Measurements from ENCODE around the gene NKX2-1.
"Not testable (repeated sequence)": the region's sequence is repeated elsewhere in the genome, so short reads cannot be mapped to it uniquely, and the experiment has no call there.

Gene NKX2-1

GRCh38 chr14:36478782-36479181, 41.2 kb downstream of the NKX2-1 start:
- Histone ChIP-seq H3K27me3 (ENCODE audit: control insufficient read depth in 1 of 2, insufficient read depth in 1 of 2, low read length in 2 of 2) (peaks cover 6 to 9% of the 10 kb centered on the region in 2 experiments), H3K79me1 (replicated peaks; ENCODE audit: low read length, poor library complexity, severe bottlenecking) (no peaks in the 10 kb centered on the region), H4K8ac (ENCODE audit: low read length) (no peak overlapping the region), H3K4me3 (ENCODE audit: insufficient read depth in 1 of 2, low read depth in 1 of 2, low read length in 2 of 2) (no peak overlapping the region), H3K4me1 (ENCODE audit: control insufficient read depth, insufficient read depth, low read depth, low read length) (no peaks in the 10 kb centered on the region), H3K9ac (ENCODE audit: low read length) (no peak overlapping the region), H2BK15ac (ENCODE audit: low read depth, poor library complexity, severe bottlenecking) (no peak overlapping the region), H3K18ac (ENCODE audit: low read depth in 1 of 2, low read length in 2 of 2) (no peak overlapping the region), H3K14ac (ENCODE audit: low read length in 2 of 2) (no peak overlapping the region), H3K4ac (ENCODE audit: low read depth in 1 of 2, low read length in 2 of 2) (no peak overlapping the region), H2BK120ac (ENCODE audit: low read depth, low read length) (no peak overlapping the region), H3K23ac (ENCODE audit: low read length in 2 of 2) (no peak overlapping the region), H3K36me3 (ENCODE audit: control insufficient read depth in 1 of 2, insufficient read depth in 2 of 2, low read depth in 1 of 2, low read length in 2 of 2) (no peaks in the 10 kb centered on the region), H2AK5ac (ENCODE audit: low read length, severe bottlenecking) (no peak overlapping the region), H3K4me2 (ENCODE audit: low read length, poor library complexity, severe bottlenecking) (no peak overlapping the region), H2BK5ac (ENCODE audit: low read depth, low read length, poor library complexity, severe bottlenecking) (no peak overlapping the region), H3K27ac (ENCODE audit: low read length, poor library complexity, severe bottlenecking) (no peak overlapping the region), H2AFZ (ENCODE audit: low read depth, low read length) (no peak overlapping the region), H2BK12ac (ENCODE audit: low read length in 2 of 2) (no peak overlapping the region), H3K9me3 (ENCODE audit: control insufficient read depth, low read length) (no peaks in the 10 kb centered on the region), H4K91ac (ENCODE audit: low read length) (no peak overlapping the region)
- DNase-seq = no peak
- WGBS = 0% methylated on average over 1 of the region's 1 CpG

GRCh38 chr14:36477266-36477665, 42.8 kb downstream of the NKX2-1 start:
- H2AK5ac ChIP-seq (ENCODE audit: low read length, severe bottlenecking) = no peak overlapping the region
- no peak overlapping the region for H3K18ac ChIP-seq (ENCODE audit: low read depth in 1 of 2, low read length in 2 of 2)
- DNase-seq = no peak
- H3K14ac ChIP-seq (ENCODE audit: low read length in 2 of 2) = no peak overlapping the region
- H3K23ac ChIP-seq (ENCODE audit: low read length in 2 of 2) = no peak overlapping the region
- H3K9me3 ChIP-seq (ENCODE audit: control insufficient read depth, low read length) = no peaks in the 10 kb centered on the region
- H4K91ac ChIP-seq (ENCODE audit: low read length) = no peak overlapping the region
- no peak overlapping the region for H3K9ac ChIP-seq (ENCODE audit: low read length)
- H3K4me3 ChIP-seq (ENCODE audit: insufficient read depth in 1 of 2, low read depth in 1 of 2, low read length in 2 of 2) = no peak overlapping the region
- no peak overlapping the region for H2BK12ac ChIP-seq (ENCODE audit: low read length in 2 of 2)
- no peak overlapping the region for H3K27ac ChIP-seq (ENCODE audit: low read length, poor library complexity, severe bottlenecking)
- peaks cover 6 to 7% of the 10 kb centered on the region in 2 experiments for H3K27me3 ChIP-seq (ENCODE audit: control insufficient read depth in 1 of 2, insufficient read depth in 1 of 2, low read length in 2 of 2)
- H4K8ac ChIP-seq (ENCODE audit: low read length) = no peak overlapping the region
- no peak overlapping the region for H2BK5ac ChIP-seq (ENCODE audit: low read depth, low read length, poor library complexity, severe bottlenecking)
- no peaks in the 10 kb centered on the region for H3K36me3 ChIP-seq (ENCODE audit: control insufficient read depth in 1 of 2, insufficient read depth in 2 of 2, low read depth in 1 of 2, low read length in 2 of 2)
- WGBS = 53% methylated on average over 6 of the region's 6 CpGs
- H3K4me2 ChIP-seq (ENCODE audit: low read length, poor library complexity, severe bottlenecking) = no peak overlapping the region
- no peaks in the 10 kb centered on the region for H3K79me1 ChIP-seq (replicated peaks; ENCODE audit: low read length, poor library complexity, severe bottlenecking)
- H2BK120ac ChIP-seq (ENCODE audit: low read depth, low read length) = no peak overlapping the region
- H3K4ac ChIP-seq (ENCODE audit: low read depth in 1 of 2, low read length in 2 of 2) = no peak overlapping the region
- no peak overlapping the region for H2AFZ ChIP-seq (ENCODE audit: low read depth, low read length)
- no peak overlapping the region for H2BK15ac ChIP-seq (ENCODE audit: low read depth, poor library complexity, severe bottlenecking)
- no peaks in the 10 kb centered on the region for H3K4me1 ChIP-seq (ENCODE audit: control insufficient read depth, insufficient read depth, low read depth, low read length)

- H3K36me3 ChIP-seq (ENCODE audit: control insufficient read depth in 1 of 2, insufficient read depth in 2 of 2, low read depth in 1 of 2, low read length in 2 of 2); H2BK12ac ChIP-seq (ENCODE audit: low read length in 2 of 2); H3K4me1 ChIP-seq (ENCODE audit: control insufficient read depth, insufficient read depth, low read depth, low read length); H3K9ac ChIP-seq (ENCODE audit: low read length); H3K4me3 ChIP-seq (ENCODE audit: insufficient read depth in 1 of 2, low read depth in 1 of 2, low read length in 2 of 2); H4K91ac ChIP-seq (ENCODE audit: low read length); H3K23ac ChIP-seq (ENCODE audit: low read length in 2 of 2); H4K8ac ChIP-seq (ENCODE audit: low read length); H2BK15ac ChIP-seq (ENCODE audit: low read depth, poor library complexity, severe bottlenecking); H3K4me2 ChIP-seq (ENCODE audit: low read length, poor library complexity, severe bottlenecking); DNase-seq; H3K27me3 ChIP-seq (ENCODE audit: control insufficient read depth in 1 of 2, insufficient read depth in 1 of 2, low read length in 2 of 2); H2BK5ac ChIP-seq (ENCODE audit: low read depth, low read length, poor library complexity, severe bottlenecking); H2BK120ac ChIP-seq (ENCODE audit: low read depth, low read length); H3K14ac ChIP-seq (ENCODE audit: low read length in 2 of 2); H3K9me3 ChIP-seq (ENCODE audit: control insufficient read depth, low read length); H3K79me1 ChIP-seq (replicated peaks; ENCODE audit: low read length, poor library complexity, severe bottlenecking); H3K18ac ChIP-seq (ENCODE audit: low read depth in 1 of 2, low read length in 2 of 2); H2AK5ac ChIP-seq (ENCODE audit: low read length, severe bottlenecking); H2AFZ ChIP-seq (ENCODE audit: low read depth, low read length); H3K4ac ChIP-seq (ENCODE audit: low read depth in 1 of 2, low read length in 2 of 2); H3K27ac ChIP-seq (ENCODE audit: low read length, poor library complexity, severe bottlenecking): not testable (repeated sequence)
- no CpG with 5 or more reads among the region's 7 CpGs for WGBS
Measured at GRCh38 chr14:36476061-36476460, 44.0 kb downstream of the NKX2-1 start.

GRCh38 chr14:36474593-36474992, 45.4 kb downstream of the NKX2-1 start:
- Histone ChIP-seq H3K4ac (ENCODE audit: low read depth in 1 of 2, low read length in 2 of 2) (no peak overlapping the region), H2BK5ac (ENCODE audit: low read depth, low read length, poor library complexity, severe bottlenecking) (no peak overlapping the region), H2BK12ac (ENCODE audit: low read length in 2 of 2) (no peak overlapping the region), H4K8ac (ENCODE audit: low read length) (no peak overlapping the region), H3K4me2 (ENCODE audit: low read length, poor library complexity, severe bottlenecking) (no peak overlapping the region), H3K79me1 (replicated peaks; ENCODE audit: low read length, poor library complexity, severe bottlenecking) (no peaks in the 10 kb centered on the region), H3K18ac (ENCODE audit: low read depth in 1 of 2, low read length in 2 of 2) (no peak overlapping the region), H3K9ac (ENCODE audit: low read length) (no peak overlapping the region), H3K9me3 (ENCODE audit: control insufficient read depth, low read length) (no peaks in the 10 kb centered on the region), H3K27me3 (ENCODE audit: control insufficient read depth in 1 of 2, insufficient read depth in 1 of 2, low read length in 2 of 2) (peaks cover 0 to 3% of the 10 kb centered on the region in 2 experiments), H2AK5ac (ENCODE audit: low read length, severe bottlenecking) (no peak overlapping the region), H2AFZ (ENCODE audit: low read depth, low read length) (no peak overlapping the region), H3K4me3 (ENCODE audit: insufficient read depth in 1 of 2, low read depth in 1 of 2, low read length in 2 of 2) (no peak overlapping the region), H3K14ac (ENCODE audit: low read length in 2 of 2) (no peak overlapping the region), H2BK120ac (ENCODE audit: low read depth, low read length) (no peak overlapping the region), H3K27ac (ENCODE audit: low read length, poor library complexity, severe bottlenecking) (no peak overlapping the region), H4K91ac (ENCODE audit: low read length) (no peak overlapping the region), H3K4me1 (ENCODE audit: control insufficient read depth, insufficient read depth, low read depth, low read length) (no peaks in the 10 kb centered on the region), H3K36me3 (ENCODE audit: control insufficient read depth in 1 of 2, insufficient read depth in 2 of 2, low read depth in 1 of 2, low read length in 2 of 2) (no peaks in the 10 kb centered on the region), H3K23ac (ENCODE audit: low read length in 2 of 2) (no peak overlapping the region), H2BK15ac (ENCODE audit: low read depth, poor library complexity, severe bottlenecking) (no peak overlapping the region)
- no peak for DNase-seq
- WGBS = 75% methylated on average over 4 of the region's 4 CpGs
